A673 (cell line): ENCODE data around the gene ING5.

ENCODE experiments used
- EZH2 ChIP-seq: fragments of 200-600 bp; sonication (generic); IDR thresholded peaks from 2 replicates; pipeline ENCODE4 v1.6.1; 2017; ENCODE audit warnings: borderline replicate concordance, low read depth, mild to moderate bottlenecking, mixed read lengths, antibody characterized with exemption, low read length; ENCODE audit not compliant: poor library complexity, severe bottlenecking
- TF ChIP-seq, protein P1 (sequence below): fragments of 300-800, 200-600 bp; sonication (generic); conservative IDR thresholded peaks from 2 replicates; pipeline ENCODE4 v1.5.1; 2017; ENCODE audit warnings: low read depth, mild to moderate bottlenecking, antibody characterized with exemption, low read length, moderate library complexity, mixed read lengths

DNA sequence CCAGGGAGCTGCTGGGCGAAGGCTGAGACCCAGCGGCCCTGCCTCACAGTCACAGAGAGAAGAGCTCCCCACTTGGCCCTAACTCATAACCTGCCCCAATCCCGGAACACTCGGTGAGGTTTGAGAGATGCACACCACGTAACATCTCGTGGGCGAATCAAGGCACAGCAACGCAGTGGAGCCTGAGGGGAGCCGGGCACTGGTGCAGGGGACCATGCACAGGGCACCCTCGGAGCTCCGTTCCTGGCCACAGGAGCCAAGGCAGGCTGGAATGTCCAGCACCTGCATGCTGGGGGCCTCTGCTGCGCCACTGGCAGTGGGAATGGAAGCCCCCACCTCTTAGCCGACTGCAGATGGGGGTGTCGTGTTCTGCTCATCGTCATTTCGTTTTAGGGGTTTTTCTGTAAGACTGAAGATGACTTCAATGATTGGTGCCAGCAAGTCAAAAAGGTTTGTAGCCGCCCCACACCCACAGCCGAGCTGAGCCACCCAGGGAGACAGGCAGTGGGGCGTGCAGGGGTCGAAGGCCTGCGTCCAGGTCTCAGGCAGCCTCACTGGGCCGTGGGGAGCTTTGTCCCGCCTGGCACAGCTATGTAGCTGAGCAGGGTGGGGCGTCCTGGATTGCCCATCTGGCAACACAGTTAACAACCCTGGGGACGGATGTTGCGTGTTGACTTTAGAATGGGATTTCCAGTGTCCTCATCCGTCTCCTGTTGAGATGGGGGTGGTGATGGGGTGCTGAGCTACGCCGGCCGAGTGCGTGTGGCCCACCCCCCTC, 31.3 kb upstream of the ING5 start:
- TF ChIP-seq, protein P1, sequence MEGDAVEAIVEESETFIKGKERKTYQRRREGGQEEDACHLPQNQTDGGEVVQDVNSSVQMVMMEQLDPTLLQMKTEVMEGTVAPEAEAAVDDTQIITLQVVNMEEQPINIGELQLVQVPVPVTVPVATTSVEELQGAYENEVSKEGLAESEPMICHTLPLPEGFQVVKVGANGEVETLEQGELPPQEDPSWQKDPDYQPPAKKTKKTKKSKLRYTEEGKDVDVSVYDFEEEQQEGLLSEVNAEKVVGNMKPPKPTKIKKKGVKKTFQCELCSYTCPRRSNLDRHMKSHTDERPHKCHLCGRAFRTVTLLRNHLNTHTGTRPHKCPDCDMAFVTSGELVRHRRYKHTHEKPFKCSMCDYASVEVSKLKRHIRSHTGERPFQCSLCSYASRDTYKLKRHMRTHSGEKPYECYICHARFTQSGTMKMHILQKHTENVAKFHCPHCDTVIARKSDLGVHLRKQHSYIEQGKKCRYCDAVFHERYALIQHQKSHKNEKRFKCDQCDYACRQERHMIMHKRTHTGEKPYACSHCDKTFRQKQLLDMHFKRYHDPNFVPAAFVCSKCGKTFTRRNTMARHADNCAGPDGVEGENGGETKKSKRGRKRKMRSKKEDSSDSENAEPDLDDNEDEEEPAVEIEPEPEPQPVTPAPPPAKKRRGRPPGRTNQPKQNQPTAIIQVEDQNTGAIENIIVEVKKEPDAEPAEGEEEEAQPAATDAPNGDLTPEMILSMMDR = no peak
- TF ChIP-seq EZH2 = no peak
